Urinary bladder (tissue), 4 donors: ENCODE results near the gene KRTAP10-12. TPM values are rescaled to one million over a fixed set of nuclear protein-coding genes. Genes with fewer than 3 reads are reported as not detected.

Experiments used
- DNase-seq: peaks from one replicate; pipeline ENCODE4 v3.0.0-alpha.2; 2015; ENCODE audit errors: extremely low spot score
- H3K27ac ChIP-seq: one replicate; pipeline ENCODE4 v1.5.1; 2013; ENCODE audit warnings: low read depth, mild to moderate bottlenecking, moderate library complexity
- H3K36me3 ChIP-seq: one replicate; pipeline ENCODE4 v1.6.1; 2013; ENCODE audit warnings: mild to moderate bottlenecking, moderate library complexity; ENCODE audit not compliant: insufficient read depth
- H3K4me1 ChIP-seq: one replicate; pipeline ENCODE4 v1.6.1; 2013; ENCODE audit warnings: mild to moderate bottlenecking, moderate library complexity; ENCODE audit not compliant: insufficient read depth
- H3K4me3 ChIP-seq: one replicate; pipeline ENCODE4 v1.5.1; 2013; ENCODE audit warnings: low read depth, low read length
- WGBS: extraction: QIAGEN DNeasy Blood & Tissue Kit; methylation state at CpG from one replicate; pipeline ENCODE4 v1.1.7; 2013; 5-methylcytosine and 5-hydroxymethylcytosine counted together
- polyA plus RNA-seq: library from polyadenylated mRNA; stranded (reverse); fragments of 200-250 nt; gene quantifications from one replicate; pipeline ENCODE4 v1.2.3, GENCODE V29; 2013
- total RNA-seq: library from RNA; depleted of rRNA; stranded (reverse); fragments of >200 nt; gene quantifications from one replicate; pipeline ENCODE4 v1.2.3, GENCODE V29; 2014
- donor health status: healthy with polysubstance abuse.
- donor health status: healthy.

The KRTAP10-12 gene
- total and polyA plus RNA-seq, 2 donors = not detected

- Histone ChIP-seq H3K36me3 (no peaks in the 10 kb centered on the region), H3K4me1 (no peaks in the 10 kb centered on the region), H3K27ac (no peak overlapping the region), H3K4me3 (no peak overlapping the region)
- WGBS = 22% methylated on average over 9 of the region's 9 CpGs
- DNase-seq = no peak
Measured at GRCh38 chr21:44730951-44731579, 34.1 kb downstream of the KRTAP10-12 start.

GRCh38 chr21:44732263-44732662 lies 35.3 kb downstream of the KRTAP10-12 start:
- WGBS = 90% methylated on average over 10 of the region's 10 CpGs
- no peak for DNase-seq
- Histone ChIP-seq H3K27ac (no peak overlapping the region), H3K4me1 (no peaks in the 10 kb centered on the region), H3K36me3 (no peaks in the 10 kb centered on the region), H3K4me3 (no peak overlapping the region)

- WGBS = 84% methylated on average over 11 of the region's 11 CpGs
- Histone ChIP-seq H3K4me1 (no peaks in the 10 kb centered on the region), H3K27ac (no peak overlapping the region), H3K4me3 (no peak overlapping the region), H3K36me3 (no peaks in the 10 kb centered on the region)
- DNase-seq = no peak
Measured at GRCh38 chr21:44732956-44733355, 36.0 kb downstream of the KRTAP10-12 start.

GRCh38 chr21:44734026-44734745 lies 37.2 kb downstream of the KRTAP10-12 start:
- 88% methylated on average over 21 of the region's 21 CpGs for WGBS
- Histone ChIP-seq H3K36me3 (no peaks in the 10 kb centered on the region), H3K4me3 (no peak overlapping the region), H3K27ac (no peak overlapping the region), H3K4me1 (no peaks in the 10 kb centered on the region)
- DNase-seq = no peak

- no peak overlapping the region for H3K4me3 ChIP-seq
- 92% methylated on average over 17 of the region's 17 CpGs for WGBS
- H3K36me3 ChIP-seq = no peaks in the 10 kb centered on the region
- H3K4me1 ChIP-seq = no peaks in the 10 kb centered on the region
- no peak overlapping the region for H3K27ac ChIP-seq
- no peak for DNase-seq
Measured at GRCh38 chr21:44734841-44735240, 37.9 kb downstream of the KRTAP10-12 start.

- Histone ChIP-seq H3K4me3 (no peak overlapping the region), H3K4me1 (no peaks in the 10 kb centered on the region), H3K36me3 (no peaks in the 10 kb centered on the region), H3K27ac (no peak overlapping the region)
- 84% methylated on average over 6 of the region's 6 CpGs for WGBS
- no peak for DNase-seq
Measured at GRCh38 chr21:44735821-44736220, 38.8 kb downstream of the KRTAP10-12 start.

GRCh38 chr21:44736291-44737004 lies 39.5 kb downstream of the KRTAP10-12 start:
- no peak overlapping the region for H3K27ac ChIP-seq
- no peaks in the 10 kb centered on the region for H3K36me3 ChIP-seq
- no peak for DNase-seq
- no peaks in the 10 kb centered on the region for H3K4me1 ChIP-seq
- no peak overlapping the region for H3K4me3 ChIP-seq
- 93% methylated on average over 8 of the region's 8 CpGs for WGBS

GRCh38 chr21:44737706-44738354 lies 40.9 kb downstream of the KRTAP10-12 start:
- WGBS = 75% methylated on average over 3 of the region's 3 CpGs
- Histone ChIP-seq H3K4me1 (no peaks in the 10 kb centered on the region), H3K4me3 (no peak overlapping the region), H3K27ac (no peak overlapping the region), H3K36me3 (no peaks in the 10 kb centered on the region)
- no peak for DNase-seq

- no peak overlapping the region for H3K4me3 ChIP-seq
- no peak for DNase-seq
- no peaks in the 10 kb centered on the region for H3K36me3 ChIP-seq
- H3K4me1 ChIP-seq = no peaks in the 10 kb centered on the region
- WGBS = 79% methylated on average over 3 of the region's 3 CpGs
- no peak overlapping the region for H3K27ac ChIP-seq
Measured at GRCh38 chr21:44738621-44739020, 41.6 kb downstream of the KRTAP10-12 start.

- Histone ChIP-seq H3K36me3 (no peaks in the 10 kb centered on the region), H3K27ac (no peak overlapping the region), H3K4me3 (no peak overlapping the region), H3K4me1 (no peaks in the 10 kb centered on the region)
- 93% methylated on average over 1 of the region's 1 CpG for WGBS
- no peak for DNase-seq
Measured at GRCh38 chr21:44739316-44739715, 42.3 kb downstream of the KRTAP10-12 start.

- H3K27ac ChIP-seq = no peak overlapping the region
- H3K4me3 ChIP-seq = no peak overlapping the region
- no peak for DNase-seq
- WGBS = 73% methylated on average over 7 of the region's 7 CpGs
- H3K4me1 ChIP-seq = no peaks in the 10 kb centered on the region
- H3K36me3 ChIP-seq = no peaks in the 10 kb centered on the region
Measured at GRCh38 chr21:44740742-44741141, 43.8 kb downstream of the KRTAP10-12 start.

- WGBS = 95% methylated on average over 3 of the region's 3 CpGs
- DNase-seq = no peak
- no peaks in the 10 kb centered on the region for H3K36me3 ChIP-seq
- no peaks in the 10 kb centered on the region for H3K4me1 ChIP-seq
- H3K27ac ChIP-seq = no peak overlapping the region
- no peak overlapping the region for H3K4me3 ChIP-seq
Measured at GRCh38 chr21:44741921-44742320, 44.9 kb downstream of the KRTAP10-12 start.

- no peak for DNase-seq
- whole genome bisulfite sequencing = 89% methylated on average over 1 of the region's 1 CpG
- Histone ChIP-seq H3K27ac (no peak overlapping the region), H3K4me1 (no peaks in the 10 kb centered on the region), H3K36me3 (no peaks in the 10 kb centered on the region), H3K4me3 (no peak overlapping the region)
Measured at GRCh38 chr21:44742418-44743153, 45.6 kb downstream of the KRTAP10-12 start.
